Spleen (tissue), 11 donors: ENCODE data around the gene A2ML1. TPM values are rescaled to one million over a fixed set of nuclear protein-coding genes. Genes with fewer than 3 reads are reported as not detected.

Experiments used
- DNase-seq: peaks from one replicate; pipeline ENCODE4 v3.0.0-alpha.2; 2020
- H3K27ac ChIP-seq, 8 donors: fragments of 200-600 bp; sonication (generic) in 7 of 8; 1 replicate in 4 of 8; 2 replicates in 4 of 8; pipeline versions ENCODE4 v1.5.0 to v1.8.0; 2016 to 2021; ENCODE audit warnings: inconsistent platforms in 4 of 8, mild to moderate bottlenecking in 4 of 8, moderate library complexity in 1 of 8
- H3K27me3 ChIP-seq, 7 donors: fragments of 200-600 bp; sonication (generic) in 6 of 7; replicated peaks in 1 of 7; 1 replicate in 4 of 7; 2 replicates in 3 of 7; pipeline versions ENCODE4 v1.5.0 to v1.8.0; 2016 to 2021; ENCODE audit warnings: inconsistent platforms in 3 of 7, mild to moderate bottlenecking in 1 of 7
- H3K36me3 ChIP-seq, 6 donors: fragments of 200-600 bp; sonication (generic) in 5 of 6; 1 replicate in 4 of 6; 2 replicates in 2 of 6; pipeline versions ENCODE4 v1.5.0 to v1.8.0; 2016 to 2021; ENCODE audit warnings: inconsistent platforms in 2 of 6
- H3K4me1 ChIP-seq, 6 donors: fragments of 200-600 bp; sonication (generic) in 5 of 6; 1 replicate in 3 of 6; 2 replicates in 3 of 6; pipeline versions ENCODE4 v1.5.0 to v1.8.0; 2016 to 2021; ENCODE audit warnings: inconsistent platforms in 3 of 6
- H3K4me3 ChIP-seq, 8 donors: fragments of 200-600 bp; sonication (generic) in 7 of 8; 1 replicate in 4 of 8; 2 replicates in 4 of 8; pipeline versions ENCODE4 v1.5.0 to v1.8.0; 2016 to 2021; ENCODE audit warnings: inconsistent platforms in 4 of 8, mild to moderate bottlenecking in 4 of 8, moderate library complexity in 2 of 8
- H3K9me3 ChIP-seq, 8 donors: fragments of 200-600 bp; sonication (generic) in 7 of 8; 1 replicate in 4 of 8; 2 replicates in 4 of 8; pipeline versions ENCODE4 v1.5.0 to v1.8.0; 2016 to 2021; ENCODE audit warnings: inconsistent platforms in 4 of 8
- CTCF ChIP-seq, 11 experiments: fragments of 200-600 bp in 7 of 11; fragments of 450-650 bp in 4 of 11; sonication (generic) in 4 of 11; IDR thresholded peaks in 8 of 11; conservative IDR thresholded peaks in 3 of 11; 1 replicate in 7 of 11; 2 replicates in 4 of 11; pipeline versions ENCODE4 v1.4.0 to v1.8.0; 2016 to 2021; ENCODE audit warnings: antibody characterized with exemption in 11 of 11, inconsistent platforms in 4 of 11, mild to moderate bottlenecking in 1 of 11
- POLR2A ChIP-seq, 3 donors: fragments of 450-650 bp; IDR thresholded peaks; one replicate each; pipeline ENCODE4 v1.5.1; 2017; ENCODE audit warnings: antibody characterized with exemption in 3 of 3, mild to moderate bottlenecking in 1 of 3
- POLR2AphosphoS5 ChIP-seq, 3 donors: sonication (generic); formaldehyde crosslinking; IDR thresholded peaks; one replicate each; pipeline ENCODE4 v1.5.1; 2017; ENCODE audit warnings: antibody characterized with exemption in 3 of 3
- WGBS, 5 donors: extraction: QIAGEN DNeasy Blood & Tissue Kit in 3 of 5; methylation state at CpG; one replicate each; pipeline versions ENCODE4 v1.1.5 to v1.1.7; 2013 to 2018; 5-methylcytosine and 5-hydroxymethylcytosine counted together
- intact Hi-C: fragments of 100-400 bp; cut with DNase I; formaldehyde crosslinking; loops from one replicate; pipeline ENCODE4 v1.15.0; 2023; ENCODE audit warnings: low total_unique reads
- polyA plus RNA-seq, 3 donors: library from polyadenylated mRNA; stranded (reverse); fragments of 200-250 nt; gene quantifications; one replicate each; pipeline ENCODE4 v1.2.1, GENCODE V29; 2013
- total RNA-seq, 7 donors: library from RNA; depleted of rRNA in 3 of 7; stranded (reverse); fragments of >200 nt in 3 of 7; fragmentation: NEBNext Ultra II Directional in 4 of 7; extraction: Animal tissue kit (Norgen Biotek cat#: 25700) in 4 of 7; gene quantifications; one replicate each; pipeline versions ENCODE4 v1.1.0 to v1.2.1, GENCODE V29; 2016 to 2021
- donor health status: healthy with polysubstance abuse.
- donor health status: DM: no; HTN: no; CAD: no; lungs with moderate emphysema.
- donor health status: DM: no; HTN: no; CAD: no.
- donor health status: Bipolar disorder and iron deficiency.
- donor health status: healthy.
- donor health status: DM: no; HTN: no; CAD: no.
- donor health status: DM: yes; HTN: yes; CAD: no.

The A2ML1 gene
- total and polyA plus RNA-seq, 10 donors = 0.02 to 0.22 (median 0.02) TPM; not detected in 7

GRCh38 chr12:8840938-8841633 is 18.7 kb downstream of the A2ML1 start:
- intact Hi-C loops = no loop called here
- 43 to 61% (median 51%) methylated on average over 7 to 8 of the region's 8 CpGs for WGBS, 5 donors
- Histone ChIP-seq H3K4me3 (no peak overlapping the region), H3K9me3 (no peaks in the 10 kb centered on the region), H3K4me1 (peaks cover 0 to 9% (median 0%) of the 10 kb centered on the region in 6 donors), H3K27me3 (peaks cover 0 to 4% (median 0%) of the 10 kb centered on the region in 7 donors), H3K36me3 (no peaks in the 10 kb centered on the region), H3K27ac (no peak overlapping the region)
- no peak for TF ChIP-seq POLR2A (IDR thresholded peaks at IDR 0.05)
- no peak for TF ChIP-seq POLR2AphosphoS5 (IDR thresholded peaks at IDR 0.05)
- TF ChIP-seq CTCF (IDR thresholded peaks at IDR 0.05 in 8 of 11, conservative IDR thresholded peaks at IDR 0.05 in 3 of 11) = no peak
- no peak for DNase-seq

- intact Hi-C loops = no loop called here
- no peaks in the 10 kb centered on the region for H3K36me3 ChIP-seq
- no peaks in the 10 kb centered on the region for H3K9me3 ChIP-seq
- WGBS, 5 donors = 86 to 94% (median 90%) methylated on average over 4 of the region's 4 CpGs
- no peak for TF ChIP-seq POLR2A (IDR thresholded peaks at IDR 0.05)
- TF ChIP-seq CTCF (IDR thresholded peaks at IDR 0.05 in 8 of 11, conservative IDR thresholded peaks at IDR 0.05 in 3 of 11) = no peak
- no peak for TF ChIP-seq POLR2AphosphoS5 (IDR thresholded peaks at IDR 0.05)
- H3K27me3 ChIP-seq = peaks cover 0 to 4% (median 0%) of the 10 kb centered on the region in 7 donors
- peaks cover 0 to 9% (median 0%) of the 10 kb centered on the region in 6 donors for H3K4me1 ChIP-seq
- no peak overlapping the region for H3K4me3 ChIP-seq
- H3K27ac ChIP-seq = no peak overlapping the region
- no peak for DNase-seq
These were observed 19.4 kb downstream of the A2ML1 start for GRCh38 chr12:8841778-8842177.

GRCh38 chr12:8844665-8845064 is 22.2 kb downstream of the A2ML1 start:
- H3K9me3 ChIP-seq = no peaks in the 10 kb centered on the region
- H3K27me3 ChIP-seq = peaks cover 0 to 7% (median 0%) of the 10 kb centered on the region in 7 donors
- no peak for TF ChIP-seq POLR2AphosphoS5 (IDR thresholded peaks at IDR 0.05)
- TF ChIP-seq POLR2A (IDR thresholded peaks at IDR 0.05) = no peak
- TF ChIP-seq CTCF (IDR thresholded peaks at IDR 0.05 in 8 of 11, conservative IDR thresholded peaks at IDR 0.05 in 3 of 11) = no peak
- no peak overlapping the region for H3K4me3 ChIP-seq
- WGBS, 5 donors = 56 to 73% (median 65%) methylated on average over 11 of the region's 11 CpGs
- H3K36me3 ChIP-seq = no peaks in the 10 kb centered on the region
- H3K4me1 ChIP-seq = peaks cover 0 to 9% (median 0%) of the 10 kb centered on the region in 6 donors
- DNase-seq = no peak
- H3K27ac ChIP-seq = no peak overlapping the region
- intact Hi-C loops = no loop called here

GRCh38 chr12:8846305-8846704 is 23.9 kb downstream of the A2ML1 start:
- intact Hi-C loops = no loop called here
- H3K27ac ChIP-seq = no peak overlapping the region
- peaks cover 0 to 9% (median 0%) of the 10 kb centered on the region in 6 donors for H3K4me1 ChIP-seq
- TF ChIP-seq POLR2AphosphoS5 (IDR thresholded peaks at IDR 0.05) = no peak
- no peak for TF ChIP-seq CTCF (IDR thresholded peaks at IDR 0.05 in 8 of 11, conservative IDR thresholded peaks at IDR 0.05 in 3 of 11)
- H3K27me3 ChIP-seq = peaks cover 0 to 7% (median 0%) of the 10 kb centered on the region in 7 donors
- no peak for DNase-seq
- no peak overlapping the region for H3K4me3 ChIP-seq
- WGBS, 5 donors = 73 to 88% (median 82%) methylated on average over 3 of the region's 3 CpGs
- no peaks in the 10 kb centered on the region for H3K36me3 ChIP-seq
- no peaks in the 10 kb centered on the region for H3K9me3 ChIP-seq
